SU-DHL-6 (cell line): ENCODE data around the gene FOXO3.

Experiments
- H2AFZ ChIP-seq: fragments of 200-600 bp; sonication (generic); 2 replicates; pipeline ENCODE4 v1.6.1; 2014; ENCODE audit warnings: low read depth, mild to moderate bottlenecking, moderate library complexity, mixed read lengths, antibody characterized with exemption, low read length; ENCODE audit not compliant: severe bottlenecking
- H3F3A ChIP-seq: fragments of 200-600 bp; shearing (Covaris generic); 2 replicates; pipeline ENCODE4 v1.6.0; 2016; ENCODE audit warnings: antibody characterized with exemption, mild to moderate bottlenecking; ENCODE audit not compliant: insufficient read depth
- H3K27ac ChIP-seq: fragments of 200-600 bp; sonication (generic); 2 replicates; pipeline ENCODE4 v1.5.1; 2016; ENCODE audit warnings: low read depth, mild to moderate bottlenecking, low read length, moderate library complexity, mixed read lengths
- H3K27me3 ChIP-seq: fragments of 200-600 bp; sonication (generic), shearing (Covaris generic); 2 replicates; pipeline ENCODE4 v1.6.0; 2014; ENCODE audit warnings: mild to moderate bottlenecking, low read length
- H3K36me3 ChIP-seq: fragments of 200-600 bp; sonication (generic); 2 replicates; pipeline ENCODE4 v1.6.1; 2014; ENCODE audit warnings: mild to moderate bottlenecking, low read length, mixed read lengths
- H3K4me2 ChIP-seq: fragments of 300-600, 200-600 bp; shearing (Covaris generic), sonication (generic); 2 replicates; pipeline ENCODE4 v1.6.0; 2014; ENCODE audit warnings: low read length, low read depth, mild to moderate bottlenecking; ENCODE audit not compliant: poor library complexity, severe bottlenecking
- H3K4me3 ChIP-seq: fragments of 200-600 bp; sonication (generic); 2 replicates; pipeline ENCODE4 v1.5.1; 2014; ENCODE audit warnings: antibody characterized with exemption, low read length, mild to moderate bottlenecking, mixed read lengths; ENCODE audit not compliant: insufficient read depth, poor library complexity, severe bottlenecking
- H3K79me2 ChIP-seq: fragments of 200-600 bp; sonication (generic); 2 replicates; pipeline ENCODE4 v1.6.1; 2014; ENCODE audit warnings: mild to moderate bottlenecking, low read length, moderate library complexity; ENCODE audit not compliant: insufficient read depth
- H3K9ac ChIP-seq: fragments of 200-600 bp; sonication (generic); 2 replicates; pipeline ENCODE4 v1.7.0; 2014; ENCODE audit warnings: mild to moderate bottlenecking, low read length
- H3K9me2 ChIP-seq: fragments of 200-600 bp; sonication (generic); replicated peaks from 2 replicates; pipeline ENCODE4 v1.6.1; 2014; ENCODE audit warnings: low read length; ENCODE audit not compliant: insufficient read depth
- H3K9me3 ChIP-seq: fragments of 200-600 bp; sonication (generic); 2 replicates; pipeline ENCODE4 v1.6.1; 2014; ENCODE audit warnings: low read length, mixed read lengths; ENCODE audit not compliant: insufficient read depth
- H4K20me1 ChIP-seq: fragments of 200-600 bp; sonication (generic); 2 replicates; pipeline ENCODE4 v1.6.1; 2014; ENCODE audit warnings: low read depth, mild to moderate bottlenecking, antibody characterized with exemption, low read length, moderate library complexity, mixed read lengths
- CTCF ChIP-seq: fragments of 200-600 bp; sonication (generic); IDR thresholded peaks from one replicate; pipeline ENCODE4 v1.5.1; 2017; ENCODE audit warnings: antibody characterized with exemption, mild to moderate bottlenecking, low read length, moderate library complexity; ENCODE audit not compliant: insufficient read depth, poor library complexity, severe bottlenecking
- EZH2phosphoT487 ChIP-seq: fragments of 200-600 bp; sonication (generic), shearing (Covaris generic); conservative IDR thresholded peaks from 2 replicates; pipeline ENCODE4 v1.6.1; 2018; ENCODE audit warnings: mild to moderate bottlenecking, antibody characterized with exemption, low read length, moderate library complexity, mixed read lengths

The FOXO3 gene

GRCh38 chr6:108556866-108557493 lies 3.7 kb upstream of the FOXO3 start:
- Histone ChIP-seq H3K27me3 (no peaks in the 10 kb centered on the region), H3F3A (peaks cover 4% of the 10 kb centered on the region; the same call in 1 of the 2 replicates), H3K36me3 (no peaks in the 10 kb centered on the region), H3K27ac (no peak overlapping the region), H2AFZ (peak overlapping the region; percentile 70), H4K20me1 (no peaks in the 10 kb centered on the region), H3K4me3 (peak overlapping the region; percentile 92), H3K4me2 (peak overlapping the region; percentile 92), H3K9me3 (no peaks in the 10 kb centered on the region), H3K9ac (peak overlapping the region; percentile 85), H3K79me2 (no peaks in the 10 kb centered on the region), H3K9me2 (no peaks in the 10 kb centered on the region)
- TF ChIP-seq EZH2phosphoT487 (no peak), CTCF (no peak)

GRCh38 chr6:108557494-108558371 lies 3.0 kb upstream of the FOXO3 start:
- no peaks in the 10 kb centered on the region for H3K79me2 ChIP-seq
- peak overlapping the region; percentile 50; the same call in 1 of the 2 replicates for H3K27ac ChIP-seq
- no peaks in the 10 kb centered on the region for H3K27me3 ChIP-seq
- H3K9me3 ChIP-seq, result no peaks in the 10 kb centered on the region
- no peaks in the 10 kb centered on the region for H4K20me1 ChIP-seq
- TF ChIP-seq CTCF, result no peak
- H3F3A ChIP-seq, result peaks cover 6% of the 10 kb centered on the region; the same call in 1 of the 2 replicates
- peak overlapping the region; percentile 80 for H2AFZ ChIP-seq
- H3K4me2 ChIP-seq, result peak overlapping the region; percentile 92
- no peaks in the 10 kb centered on the region for H3K9me2 ChIP-seq
- peak overlapping the region; percentile 92 for H3K4me3 ChIP-seq
- peak overlapping the region; percentile 85 for H3K9ac ChIP-seq
- H3K36me3 ChIP-seq, result no peaks in the 10 kb centered on the region

GRCh38 chr6:108558372-108559096 lies 2.2 kb upstream of the FOXO3 start:
- Histone ChIP-seq H3K9ac (peak overlapping the region; percentile 85), H3K4me3 (peak overlapping the region; percentile 92), H3K9me3 (no peaks in the 10 kb centered on the region), H3K9me2 (no peaks in the 10 kb centered on the region), H2AFZ (peak overlapping the region; percentile 99), H3K27ac (peak overlapping the region; percentile 84), H3K4me2 (peak overlapping the region; percentile 92), H3K79me2 (no peaks in the 10 kb centered on the region), H3F3A (peaks cover 12% of the 10 kb centered on the region; the same call in 1 of the 2 replicates), H3K27me3 (no peaks in the 10 kb centered on the region), H3K36me3 (no peaks in the 10 kb centered on the region), H4K20me1 (no peaks in the 10 kb centered on the region)
- TF ChIP-seq CTCF (no peak), EZH2phosphoT487 (no peak)
